GM19099 (cell line): ENCODE results near the gene MUSK.

Source experiments
- POLR2A ChIP-seq: IDR thresholded peaks from 3 replicates; pipeline ENCODE4 v1.6.1; 2011; ENCODE audit warnings: low read depth; ENCODE audit not compliant: insufficient read length; ENCODE audit errors: extremely low read depth

Gene MUSK

GRCh38 chr9:110844121-110844520 is 175.5 kb downstream of the MUSK start:
- TF ChIP-seq POLR2A = no peak

GRCh38 chr9:110846215-110846614 is 177.6 kb downstream of the MUSK start:
- no peak for TF ChIP-seq POLR2A

GRCh38 chr9:110847671-110848070 is 179.1 kb downstream of the MUSK start:
- no peak for TF ChIP-seq POLR2A

GRCh38 chr9:110850401-110851135 is 182.0 kb downstream of the MUSK start:
- no peak for TF ChIP-seq POLR2A
